Stimulated activated CD8-positive, alpha-beta memory T cell treated with anti-CD3 and anti-CD28 coated beads, Interleukin-4, amount 100 ng/mL, for 24 hours (primary cell): Measurements from ENCODE around the gene MAPK8IP2.
A peak's percentile ranks its signal among the peaks of the same experiment; 100 is the strongest.

ENCODE experiments used
- DNase-seq: peaks from one replicate; pipeline ENCODE4 v3.0.0-alpha.2; 2020; ENCODE audit warnings: low read depth

The MAPK8IP2 gene

DNA sequence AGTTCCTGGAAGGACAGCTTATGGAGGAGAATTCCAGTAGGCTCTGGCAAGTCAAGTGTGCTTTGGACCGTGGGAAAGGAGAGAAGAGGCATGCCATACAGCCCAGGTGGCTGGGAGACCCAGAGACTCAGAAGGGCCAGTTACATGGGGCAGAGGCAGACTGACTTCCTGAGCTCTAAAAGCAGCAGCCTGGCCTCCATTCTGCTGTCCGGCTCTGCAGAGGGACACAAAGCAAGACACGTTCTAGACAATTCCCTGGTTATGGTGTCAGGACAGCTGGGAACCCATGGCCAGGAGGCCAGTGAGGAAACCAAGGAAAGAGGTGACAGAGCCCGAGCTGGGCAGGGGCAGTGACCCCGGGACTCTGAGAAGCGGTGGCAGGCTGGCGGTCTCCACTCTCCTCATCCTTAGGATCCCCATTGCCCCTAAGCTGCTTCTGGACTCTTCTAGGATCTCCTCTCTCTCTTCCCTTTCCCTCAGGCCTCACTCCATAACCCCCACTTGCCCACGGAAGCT, 25.1 kb upstream of the MAPK8IP2 start:
- no peak for DNase-seq

DNA sequence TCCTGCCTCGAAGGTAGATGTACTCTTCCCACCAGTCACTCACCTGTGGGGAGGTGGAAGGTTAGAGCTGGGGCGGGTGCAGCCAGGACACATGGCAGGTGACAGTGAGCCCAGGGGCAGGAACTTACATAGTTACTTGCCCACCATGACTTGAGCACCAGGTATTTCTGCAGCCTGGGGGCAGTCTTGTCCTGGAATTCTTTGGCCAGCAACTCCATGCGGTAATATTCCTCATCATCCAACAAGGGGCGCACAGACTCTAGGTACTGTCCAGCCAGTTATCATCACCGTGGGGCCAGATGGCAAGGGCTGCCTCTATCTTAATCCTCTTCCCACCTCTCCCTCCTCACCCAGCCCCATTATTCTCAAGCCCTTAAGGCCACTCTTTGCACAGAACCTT, 24.5 kb upstream of the MAPK8IP2 start:
- no peak for DNase-seq

DNA sequence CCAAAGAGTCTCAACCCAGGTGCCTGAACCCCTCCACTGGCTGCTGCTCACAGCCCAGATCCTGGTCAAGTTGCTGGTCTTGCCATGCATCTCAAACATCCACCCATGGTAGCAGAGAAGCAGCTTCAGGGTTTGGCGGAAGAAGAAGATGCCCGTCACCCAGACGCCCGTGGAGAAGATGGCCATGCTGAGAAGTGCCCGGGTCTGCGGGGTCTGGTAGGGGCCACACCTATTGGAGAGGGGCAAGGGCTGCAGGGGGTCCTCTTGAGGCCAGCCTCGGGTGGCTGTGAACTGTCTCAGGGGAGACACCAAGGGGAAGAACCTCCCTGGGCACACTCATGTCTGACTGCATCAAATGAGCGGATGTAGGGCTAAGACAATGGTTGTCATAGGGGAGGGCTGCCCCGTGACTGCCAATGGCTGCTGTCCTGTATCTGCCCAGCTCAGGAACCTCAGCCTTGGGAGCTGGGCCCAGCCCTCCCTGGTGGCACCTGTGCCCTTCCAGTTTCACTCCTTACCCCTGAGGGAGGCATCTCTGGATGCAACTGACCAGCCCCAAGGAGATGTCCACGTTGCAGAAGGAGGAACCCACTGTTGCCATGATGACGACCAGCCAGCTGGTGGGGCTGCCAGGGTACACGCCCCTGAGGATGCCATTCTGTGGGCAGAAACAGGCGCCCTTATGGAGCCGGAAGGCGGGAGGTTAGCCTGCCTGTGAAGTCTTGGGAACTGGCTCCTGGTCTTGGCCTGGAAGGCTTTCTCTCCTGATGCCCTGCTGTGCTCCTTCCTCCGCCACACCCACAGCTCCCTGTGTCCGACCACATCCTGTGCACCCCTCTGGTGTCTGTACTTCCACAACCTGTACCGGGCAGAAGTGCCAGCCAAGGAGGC, 23.5 kb upstream of the MAPK8IP2 start:
- no peak for DNase-seq

DNA sequence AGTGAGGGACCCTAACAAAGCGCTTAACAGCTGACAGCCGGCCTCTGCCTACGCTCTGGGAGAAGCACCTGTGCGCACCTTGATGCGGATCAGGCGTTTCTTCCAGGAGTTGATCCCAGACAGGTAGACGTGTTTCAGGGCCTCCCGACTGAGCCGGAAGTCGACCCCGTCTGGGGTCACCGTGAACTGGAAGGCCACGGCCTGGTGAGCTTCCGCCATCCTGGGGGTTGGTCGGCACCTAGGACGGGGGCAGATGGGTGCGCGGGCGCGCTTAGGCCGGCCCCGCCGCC, 23.0 kb upstream of the MAPK8IP2 start:
- DNase-seq: no peak

DNA sequence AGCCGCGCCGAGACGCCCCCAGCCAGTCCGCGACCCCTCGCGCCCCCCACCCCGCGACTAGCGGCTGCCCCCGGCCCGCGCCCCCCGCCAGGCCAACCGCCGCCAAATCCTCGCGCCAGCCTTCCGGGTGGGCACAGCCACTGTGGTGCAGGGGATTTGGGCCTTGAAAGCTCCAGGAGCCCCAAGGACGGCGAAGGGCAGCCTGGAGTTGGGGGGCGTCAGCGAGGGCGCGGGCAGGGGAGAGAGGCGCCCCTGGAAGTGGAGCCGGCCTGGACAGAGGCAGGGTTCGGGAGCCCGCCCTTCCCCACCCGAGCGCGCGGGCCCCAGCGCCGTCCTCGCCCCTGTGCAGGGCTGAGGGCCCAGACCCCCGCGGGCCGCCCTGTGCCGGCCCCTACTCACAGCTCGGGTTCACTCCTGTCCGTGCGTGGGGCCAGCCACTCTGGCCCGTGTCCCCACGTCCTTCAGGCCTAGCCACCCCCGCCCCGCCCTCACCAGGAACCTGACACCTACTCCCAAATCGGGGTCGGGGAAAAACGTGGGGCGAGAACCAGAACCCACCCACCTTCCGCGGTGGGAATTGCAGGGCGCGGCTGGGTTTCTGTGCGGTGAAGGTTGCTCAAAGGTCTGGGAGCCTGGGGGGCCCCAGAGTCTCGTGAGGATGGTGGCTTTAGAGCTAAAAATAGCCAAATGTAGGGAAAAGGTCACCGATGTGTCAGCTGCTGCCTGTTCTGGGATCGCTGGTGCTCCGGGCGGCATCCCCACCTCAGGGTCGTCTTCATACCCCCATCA, 22.4 kb upstream of the MAPK8IP2 start, which contains the start of gene CPT1B:
CPT1B (minus strand) TSS at position 441 of the 789 bp plus-strand sequence. CDS start 512 bp downstream, outside the sequence.
- no peak for DNase-seq

DNA sequence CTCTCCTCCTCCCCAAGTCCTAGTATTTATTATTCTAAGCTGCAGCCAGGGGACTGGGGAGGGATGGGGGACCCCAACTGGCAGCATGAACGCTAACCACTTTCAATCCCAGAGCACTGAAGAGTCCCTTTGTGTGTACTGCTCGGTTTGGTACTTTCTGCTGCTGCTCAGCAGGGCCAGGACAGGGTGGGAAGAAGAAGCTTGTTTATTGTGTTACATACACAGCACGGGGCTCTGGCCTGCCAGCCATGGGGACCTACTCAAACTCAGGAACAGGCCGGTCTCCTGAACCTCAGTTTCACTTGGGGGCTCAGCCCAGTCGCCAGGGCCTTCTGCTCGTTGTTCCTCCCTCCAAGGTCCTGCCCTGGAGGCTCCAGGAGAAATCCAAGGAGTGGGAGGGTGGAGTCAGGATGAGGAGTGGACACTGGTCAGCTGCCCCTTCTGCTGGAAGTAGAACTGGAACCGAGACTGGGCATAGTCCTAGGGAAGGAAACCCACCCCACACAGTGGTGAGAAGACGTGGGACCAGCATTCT, 21.8 kb upstream of the MAPK8IP2 start:
- DNase-seq: no peak

DNA sequence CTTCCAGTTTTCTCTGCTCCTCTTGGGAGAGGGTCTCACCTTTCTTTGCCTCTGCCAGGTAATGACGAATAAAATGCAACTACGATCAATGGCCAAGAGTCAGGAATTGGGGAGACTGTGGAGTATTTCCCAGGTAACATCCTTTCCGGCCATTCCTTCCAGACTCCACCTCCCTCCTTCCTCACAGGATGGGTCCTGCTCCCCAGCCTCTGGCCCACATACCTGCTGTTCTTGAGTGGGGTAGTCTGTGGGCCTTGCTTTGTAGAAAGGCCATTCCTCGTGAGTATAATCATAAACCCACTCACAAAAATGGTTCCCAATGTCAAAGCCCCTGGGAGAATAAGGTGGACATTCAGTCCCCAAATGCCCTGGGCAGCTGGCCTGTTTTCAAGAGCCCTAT, 20.8 kb upstream of the MAPK8IP2 start:
- DNase-seq: no peak

DNA sequence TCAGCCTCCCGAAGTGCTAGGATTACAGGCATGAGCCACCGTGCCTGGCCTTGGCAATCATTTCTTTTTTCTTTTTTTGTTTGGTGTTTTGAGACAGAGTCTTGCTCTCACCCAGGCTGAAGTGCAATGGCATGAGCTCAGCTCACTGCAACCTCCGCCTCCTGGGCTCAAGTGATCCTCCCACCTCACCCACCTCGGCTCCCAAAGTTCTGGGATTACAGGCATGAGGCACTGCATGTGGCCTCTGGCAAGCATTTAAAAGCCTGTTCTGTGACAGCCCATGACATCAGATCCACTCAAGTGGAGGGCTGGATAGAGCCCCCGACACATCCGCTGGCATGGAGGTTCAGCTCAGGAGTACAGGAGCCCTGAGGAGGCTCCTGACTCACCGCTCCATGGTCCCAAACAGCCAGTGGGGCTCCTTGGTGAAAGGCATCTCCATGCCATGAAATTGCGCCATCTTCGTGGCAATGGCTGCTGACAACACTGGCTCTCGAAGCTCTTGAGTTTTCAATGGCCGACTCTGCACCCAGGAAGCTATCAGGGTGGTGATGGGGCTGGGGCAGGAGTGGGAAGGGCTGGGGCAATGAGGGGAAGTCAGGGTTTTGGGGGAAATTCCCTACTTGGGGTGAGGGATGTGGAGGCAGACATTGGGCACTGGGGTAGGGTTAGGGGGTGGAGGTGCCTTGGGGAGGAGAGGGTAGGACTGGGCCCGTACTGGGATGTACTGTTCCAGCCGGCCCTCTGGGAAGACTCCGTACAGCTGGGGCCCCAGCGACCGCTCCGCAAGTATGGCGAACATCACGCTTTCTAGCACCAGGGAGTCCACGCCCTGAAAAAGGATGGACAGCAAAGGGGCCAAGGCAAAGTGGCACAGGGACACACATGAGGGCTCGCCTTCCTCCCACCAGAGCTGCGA, 19.3 kb upstream of the MAPK8IP2 start:
- no peak for DNase-seq

DNA sequence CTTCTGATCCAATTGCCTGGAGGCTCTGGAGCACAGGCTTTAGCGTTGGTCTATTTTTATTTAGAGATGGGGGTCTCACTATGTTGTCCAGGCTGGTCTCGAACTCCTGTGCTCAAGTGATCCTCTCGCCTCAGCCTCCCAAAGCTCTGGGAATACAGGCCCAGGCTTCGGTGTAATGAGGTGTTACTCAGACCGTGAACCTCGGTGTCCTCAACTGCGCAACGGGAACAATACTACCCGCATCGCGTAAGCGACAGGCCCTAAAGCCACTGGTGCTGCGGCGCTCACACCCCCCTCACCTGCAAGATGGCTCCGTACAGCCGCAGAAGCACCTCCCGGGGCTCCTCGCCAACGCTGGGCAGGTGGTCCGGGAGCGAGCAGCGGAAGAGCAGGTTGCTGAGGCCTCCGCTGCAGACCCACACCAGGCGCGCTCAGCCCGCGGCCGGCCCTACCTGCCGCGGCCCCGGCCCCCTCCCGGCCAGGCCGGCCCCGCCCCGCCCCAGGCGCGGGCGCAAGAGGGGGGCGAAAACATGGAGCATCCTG, 18.6 kb upstream of the MAPK8IP2 start:
- no peak for DNase-seq

DNA sequence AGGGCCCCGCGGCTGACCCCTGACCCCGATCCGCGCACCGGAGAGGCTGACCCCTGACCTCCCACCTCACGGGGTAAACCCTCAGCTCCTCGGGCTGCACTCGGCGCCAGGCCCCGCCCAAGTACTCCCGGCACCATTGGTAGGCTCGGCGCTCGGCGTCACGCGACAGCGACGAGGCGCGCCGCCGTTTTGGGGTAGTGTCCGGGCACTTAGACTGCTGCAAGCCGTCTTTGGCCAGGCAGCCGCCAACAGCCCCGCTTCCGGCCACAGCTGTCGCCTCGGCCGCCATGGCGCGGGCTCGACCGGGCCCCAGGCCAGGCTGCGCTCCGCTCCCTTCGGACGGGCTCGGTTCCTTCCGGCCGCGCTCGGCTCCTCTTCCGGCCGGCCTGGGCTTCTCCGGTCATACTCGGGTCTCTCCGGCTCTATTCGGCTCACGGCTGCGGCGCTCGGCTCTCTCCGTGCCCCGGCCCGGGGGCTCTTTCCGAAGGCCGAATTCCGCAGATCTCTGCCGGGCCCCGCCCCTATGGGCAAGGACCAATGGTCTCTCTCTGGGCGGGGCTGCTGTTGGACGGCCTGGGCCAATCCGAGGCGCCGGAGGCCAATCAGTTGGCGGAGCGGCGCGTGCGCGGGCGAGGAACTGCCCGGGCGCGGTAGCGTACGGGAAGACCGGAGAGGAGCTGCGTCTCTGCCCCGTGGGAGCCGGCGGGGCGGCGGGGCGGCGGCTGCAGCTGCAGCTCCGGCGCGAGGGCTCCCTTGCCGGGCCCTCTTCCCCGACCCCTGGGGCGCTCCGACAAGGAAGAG, 17.9 kb upstream of the MAPK8IP2 start, which contains the start of gene CHKB:
CHKB (minus strand) TSS at position 357 of the 801 bp plus-strand sequence; CDS start at position 289, 68 bp downstream.
- peak; percentile 99 for DNase-seq

DNA sequence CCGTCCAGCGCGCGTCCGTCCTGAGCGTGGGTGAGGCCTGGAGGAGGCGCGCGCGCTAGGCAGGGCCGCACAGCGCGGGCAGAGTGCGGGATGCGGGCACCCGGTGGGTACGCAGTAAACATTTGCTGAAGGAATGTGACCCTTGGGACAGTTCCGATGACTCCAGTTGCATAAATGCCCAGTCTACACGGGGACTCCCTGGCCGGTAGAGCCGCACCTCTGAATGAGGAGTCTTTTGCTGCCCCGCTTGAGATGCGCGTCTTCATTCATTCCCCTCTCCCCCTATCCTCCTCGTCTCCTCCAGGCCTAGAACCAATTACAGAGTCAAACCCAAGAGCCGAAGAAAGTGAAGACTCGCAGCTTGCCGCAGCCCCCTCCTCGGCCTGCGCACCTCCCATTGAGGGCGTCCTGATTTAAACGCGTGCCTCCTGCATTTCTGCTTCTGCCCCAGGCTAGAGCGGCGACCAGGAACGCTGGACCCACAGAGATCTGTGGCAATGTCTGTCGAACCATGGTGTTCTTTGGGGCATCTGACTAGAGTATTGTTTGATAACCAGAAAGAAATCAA, 17.2 kb upstream of the MAPK8IP2 start:
- DNase-seq: no peak

DNA sequence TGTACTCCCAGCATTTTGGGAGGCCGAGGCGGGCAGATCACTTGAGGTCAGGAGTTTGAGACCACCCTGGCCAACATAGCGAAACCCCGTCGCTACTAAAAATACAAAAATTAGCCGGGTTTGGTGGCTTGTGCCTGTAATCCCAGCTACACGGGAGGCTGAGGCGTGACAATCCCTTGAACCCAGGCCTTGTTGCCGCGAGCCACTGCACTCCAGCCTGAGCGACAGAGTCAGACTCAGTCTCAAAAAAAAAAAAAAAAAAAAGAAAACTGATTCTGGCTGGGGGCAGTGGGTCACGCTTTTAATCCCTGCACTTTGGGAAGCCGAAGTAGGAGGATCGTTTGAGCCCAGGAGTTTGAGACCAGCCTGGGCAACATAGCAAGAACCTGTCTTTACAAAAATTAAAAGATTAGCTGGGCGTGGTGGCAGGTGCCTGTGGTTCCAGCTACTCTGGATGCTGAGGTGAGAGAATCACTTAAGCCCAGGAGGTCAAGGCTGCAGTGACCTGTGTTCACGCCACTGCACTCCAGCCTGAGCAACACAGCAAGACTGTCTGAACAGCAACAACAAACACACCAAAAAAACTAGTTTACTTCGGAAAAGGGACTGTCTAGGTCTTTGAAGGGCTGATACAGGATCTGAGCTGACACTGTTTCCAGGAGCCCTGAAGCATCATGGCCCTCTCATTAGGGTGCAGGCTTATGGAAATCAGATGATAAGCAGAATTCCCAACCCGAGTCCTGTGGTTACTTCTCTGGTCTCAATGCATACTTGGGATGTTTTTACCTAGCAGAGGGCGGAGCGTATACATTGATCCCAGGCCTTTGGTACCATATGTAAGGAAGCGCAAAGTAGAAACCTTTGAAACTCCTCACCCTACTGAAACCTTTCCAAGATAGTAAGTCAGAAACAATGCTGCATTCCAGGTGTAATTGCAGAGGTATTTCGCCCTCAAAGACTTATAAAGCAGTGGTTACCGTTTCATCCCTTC, 16.2 kb upstream of the MAPK8IP2 start:
- no peak for DNase-seq

DNA sequence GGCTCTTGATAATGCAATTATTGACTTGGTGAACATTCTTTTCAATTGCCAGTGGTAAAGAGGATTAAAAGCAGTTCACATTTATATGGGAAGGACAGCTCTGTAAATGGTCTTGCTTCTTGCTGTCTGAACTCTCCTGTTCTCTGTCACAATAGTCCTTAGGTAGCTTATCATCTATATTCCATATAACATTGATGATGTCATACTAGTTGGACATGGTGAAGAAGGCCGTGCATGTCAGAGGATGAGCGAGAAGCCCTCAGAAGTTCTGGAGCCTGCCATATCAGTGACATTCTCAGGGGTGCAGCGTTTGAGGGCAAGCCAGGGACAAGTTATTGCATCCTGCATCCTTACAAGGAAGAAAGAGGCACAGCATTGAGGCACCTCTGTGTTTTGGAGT, 15.4 kb upstream of the MAPK8IP2 start:
- no peak for DNase-seq

DNA sequence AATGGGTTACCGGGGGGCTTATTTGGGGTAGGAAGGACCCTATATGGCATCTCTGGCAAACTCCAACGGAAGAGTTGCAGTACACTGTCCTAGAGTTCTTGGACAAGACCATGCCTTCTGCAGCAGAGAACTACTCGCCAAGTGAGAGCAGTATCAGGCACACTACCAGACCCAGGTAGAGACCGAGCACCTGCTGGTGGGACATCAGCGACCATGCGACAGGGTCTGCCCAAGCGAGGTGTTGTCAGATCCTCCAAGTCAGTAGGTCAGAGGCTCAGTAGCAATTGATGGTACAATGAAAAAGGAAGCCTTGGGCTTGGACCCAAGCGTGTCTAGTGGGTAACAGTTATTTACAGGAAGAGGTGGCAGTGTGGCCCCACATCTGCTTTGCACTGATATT, 14.8 kb upstream of the MAPK8IP2 start:
- DNase-seq: no peak

DNA sequence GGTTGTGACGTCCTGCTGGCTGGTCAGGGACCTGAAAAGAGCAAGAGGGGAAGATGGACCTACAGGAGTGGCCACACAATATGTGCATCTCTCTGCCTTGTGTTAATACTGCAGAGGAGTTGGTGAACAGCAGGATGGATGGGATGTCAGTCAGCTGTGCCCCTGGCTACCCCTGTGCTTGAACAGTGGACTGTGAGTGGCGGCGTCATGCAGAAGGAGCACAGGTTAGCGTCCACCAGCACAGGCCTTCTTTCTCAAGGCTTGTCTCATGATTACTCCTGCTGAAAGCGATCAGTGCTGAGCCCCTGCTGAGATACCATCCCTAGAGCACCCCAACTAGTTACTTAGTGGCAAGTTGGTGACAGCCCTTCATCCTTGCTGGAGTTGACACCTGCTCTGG, 14.2 kb upstream of the MAPK8IP2 start:
- DNase-seq: no peak

DNA sequence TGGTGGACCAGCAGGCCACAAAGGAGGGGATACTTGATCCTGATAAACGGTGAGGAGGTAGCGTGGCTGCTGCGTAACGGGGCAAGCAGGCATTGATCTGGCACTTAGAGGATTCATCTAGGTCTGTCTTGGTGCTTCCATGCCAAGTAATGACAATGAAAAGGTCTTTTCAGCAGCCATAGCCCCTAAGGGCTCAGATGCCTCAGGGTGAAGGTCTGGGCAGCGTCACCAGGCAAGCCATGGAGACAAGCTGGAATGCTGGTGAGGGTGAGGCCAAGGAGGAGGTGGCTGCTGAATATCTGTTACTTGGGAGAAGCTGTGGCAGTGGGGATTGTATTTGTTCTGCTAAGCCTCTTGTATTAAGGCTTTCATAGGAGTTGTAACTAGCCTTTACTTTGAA, 13.2 kb upstream of the MAPK8IP2 start:
- DNase-seq: no peak

DNA sequence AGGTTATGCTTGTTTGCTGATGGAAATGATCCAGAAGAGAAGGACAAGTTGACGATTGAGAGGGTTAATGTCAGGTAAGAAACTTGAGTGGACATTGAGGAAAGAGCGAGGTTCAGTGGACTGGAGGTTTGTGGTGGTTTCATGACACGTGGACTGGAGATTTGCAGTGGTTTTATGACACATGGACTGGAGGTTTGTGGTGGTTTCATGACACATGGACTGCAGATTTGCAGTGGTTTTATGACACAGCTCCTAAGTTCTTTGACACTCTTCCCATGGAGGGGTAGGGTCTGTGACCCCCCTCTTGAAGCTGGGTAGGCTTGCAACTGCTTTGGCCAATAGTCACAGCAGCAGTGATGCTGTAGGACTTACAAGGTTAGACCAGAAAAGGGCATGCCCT, 5.4 kb upstream of the MAPK8IP2 start:
- DNase-seq: no peak

DNA sequence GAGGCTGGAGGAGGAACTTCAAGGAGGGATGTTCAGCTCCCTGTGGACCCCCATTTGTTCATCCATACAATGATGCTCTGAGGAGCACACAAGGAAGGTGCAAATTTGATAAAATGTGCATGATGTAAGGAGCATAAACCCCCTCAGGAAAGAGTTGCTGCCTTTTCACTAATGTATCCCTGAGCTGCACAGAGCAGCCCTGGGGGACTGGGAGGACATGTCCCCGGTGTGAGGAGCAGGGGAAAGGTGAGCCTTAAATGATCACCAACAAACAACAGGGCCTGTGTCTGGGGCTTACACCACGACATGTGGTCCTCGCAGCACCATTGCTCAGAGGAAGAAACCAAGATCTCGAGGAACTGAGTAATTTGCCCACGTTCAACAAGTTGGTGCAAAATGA, 3.5 kb upstream of the MAPK8IP2 start:
- no peak for DNase-seq
